Osteocyte (in vitro differentiated cells): ENCODE measurements around the gene CUTC. TPM values are rescaled to one million over a fixed set of nuclear protein-coding genes. Genes with fewer than 3 reads are reported as not detected.

Source experiments
- DNase-seq: peaks from one replicate; pipeline ENCODE4 v3.0.0; 2021; ENCODE audit warnings: mixed read lengths; ENCODE audit not compliant: unreplicated experiment; ENCODE audit errors: extremely low spot score
- H3K27ac Mint-ChIP-seq: one replicate; pipeline ENCODE4 v1.8.0; 2021; ENCODE audit warnings: mild to moderate bottlenecking, mixed read lengths; ENCODE audit not compliant: unreplicated experiment
- H3K27me3 Mint-ChIP-seq: one replicate; pipeline ENCODE4 v1.8.0; 2021; ENCODE audit warnings: mixed read lengths; ENCODE audit not compliant: unreplicated experiment
- H3K36me3 Mint-ChIP-seq: one replicate; pipeline ENCODE4 v1.8.0; 2021; ENCODE audit warnings: mixed read lengths; ENCODE audit not compliant: unreplicated experiment
- H3K4me1 Mint-ChIP-seq: one replicate; pipeline ENCODE4 v1.8.0; 2021; ENCODE audit warnings: mixed read lengths; ENCODE audit not compliant: unreplicated experiment
- H3K4me3 Mint-ChIP-seq: one replicate; pipeline ENCODE4 v1.8.0; 2021; ENCODE audit warnings: mild to moderate bottlenecking, moderate library complexity, mixed read lengths; ENCODE audit not compliant: unreplicated experiment
- H3K9me3 Mint-ChIP-seq: one replicate; pipeline ENCODE4 v1.8.0; 2021; ENCODE audit warnings: mixed read lengths; ENCODE audit not compliant: unreplicated experiment
- CTCF ChIP-seq: fragments of 200-600 bp; sonication (generic); IDR thresholded peaks from 2 replicates; pipeline ENCODE4 v1.5.0; 2021; ENCODE audit warnings: antibody characterized with exemption, mild to moderate bottlenecking, moderate library complexity
- total RNA-seq: library from RNA; stranded (reverse); gene quantifications from 2 replicates; pipeline ENCODE4 v1.2.1, GENCODE V29; 2021

The CUTC gene
- total RNA-seq, 1 donor from 2014 or later: 16.6 TPM

GRCh38 chr10:99787311-99787710 is 55.3 kb downstream of the CUTC start:
- Mint-ChIP-seq H3K27ac (no peak overlapping the region), H3K9me3 (no peaks in the 10 kb centered on the region), H3K4me3 (no peak overlapping the region), H3K27me3 (no peaks in the 10 kb centered on the region), H3K36me3 (peaks cover 2% of the 10 kb centered on the region), H3K4me1 (peaks cover 34% of the 10 kb centered on the region)
- no peak for TF ChIP-seq CTCF
- DNase-seq: no peak

- H3K27ac Mint-ChIP-seq: no peak overlapping the region
- peaks cover 2% of the 10 kb centered on the region for H3K36me3 Mint-ChIP-seq
- H3K27me3 Mint-ChIP-seq: no peaks in the 10 kb centered on the region
- no peak overlapping the region for H3K4me3 Mint-ChIP-seq
- no peaks in the 10 kb centered on the region for H3K9me3 Mint-ChIP-seq
- peaks cover 28% of the 10 kb centered on the region for H3K4me1 Mint-ChIP-seq
- TF ChIP-seq CTCF: no peak
- no peak for DNase-seq
These were observed 55.9 kb downstream of the CUTC start for GRCh38 chr10:99787782-99788445.

- peaks cover 19% of the 10 kb centered on the region for H3K4me1 Mint-ChIP-seq
- no peak overlapping the region for H3K27ac Mint-ChIP-seq
- no peaks in the 10 kb centered on the region for H3K9me3 Mint-ChIP-seq
- peaks cover 2% of the 10 kb centered on the region for H3K36me3 Mint-ChIP-seq
- no peak for DNase-seq
- no peak overlapping the region for H3K4me3 Mint-ChIP-seq
- H3K27me3 Mint-ChIP-seq: no peaks in the 10 kb centered on the region
- no peak for TF ChIP-seq CTCF
These were observed 56.7 kb downstream of the CUTC start for GRCh38 chr10:99788598-99789256.

GRCh38 chr10:99791831-99792230 is 59.8 kb downstream of the CUTC start:
- no peak for DNase-seq
- Mint-ChIP-seq H3K27ac (no peak overlapping the region), H3K4me1 (no peaks in the 10 kb centered on the region), H3K36me3 (peaks cover 2% of the 10 kb centered on the region), H3K9me3 (no peaks in the 10 kb centered on the region), H3K4me3 (no peak overlapping the region), H3K27me3 (no peaks in the 10 kb centered on the region)
- no peak for TF ChIP-seq CTCF

- H3K36me3 Mint-ChIP-seq: no peaks in the 10 kb centered on the region
- H3K27ac Mint-ChIP-seq: no peak overlapping the region
- no peak for DNase-seq
- no peaks in the 10 kb centered on the region for H3K9me3 Mint-ChIP-seq
- no peaks in the 10 kb centered on the region for H3K27me3 Mint-ChIP-seq
- no peak overlapping the region for H3K4me3 Mint-ChIP-seq
- H3K4me1 Mint-ChIP-seq: no peaks in the 10 kb centered on the region
- TF ChIP-seq CTCF: no peak
These were observed 61.8 kb downstream of the CUTC start for GRCh38 chr10:99793819-99794218.
